HG03442 (cell line): Measurements from ENCODE around the gene PNO1.

ENCODE experiments used
- ATAC-seq: cut with Tn5 transposase; IDR thresholded peaks from one replicate; pipeline ENCODE4 v1.9.1; 2021; ENCODE audit warnings: mild to moderate bottlenecking, moderate library complexity; ENCODE audit not compliant: unreplicated experiment

PNO1 gene

GRCh38 chr2:68193144-68193543 lies 35.5 kb downstream of the PNO1 start:
- ATAC-seq: no peak

GRCh38 chr2:68193787-68194372 lies 36.2 kb downstream of the PNO1 start:
- ATAC-seq: no peak

GRCh38 chr2:68195096-68195495 lies 37.4 kb downstream of the PNO1 start:
- ATAC-seq: no peak

GRCh38 chr2:68196120-68196716 lies 38.5 kb downstream of the PNO1 start:
- no peak for ATAC-seq

- no peak for ATAC-seq
Observed at GRCh38 chr2:68200157-68200787, 42.6 kb downstream of the PNO1 start.

- peak; percentile 93 for ATAC-seq
Observed at GRCh38 chr2:68203587-68203986, 45.9 kb downstream of the PNO1 start.

GRCh38 chr2:68206793-68207192 lies 49.1 kb downstream of the PNO1 start:
- no peak for ATAC-seq

GRCh38 chr2:68214381-68214780 lies 56.7 kb downstream of the PNO1 start:
- ATAC-seq: peak; percentile 68

- ATAC-seq: peak; percentile 36
Observed at GRCh38 chr2:68216454-68217310, 59.0 kb downstream of the PNO1 start.

- ATAC-seq: no peak
Observed at GRCh38 chr2:68217729-68218128, 60.0 kb downstream of the PNO1 start.

- ATAC-seq: no peak
Observed at GRCh38 chr2:68218343-68218901, 60.7 kb downstream of the PNO1 start.

GRCh38 chr2:68222287-68222686 lies 64.6 kb downstream of the PNO1 start:
- no peak for ATAC-seq

GRCh38 chr2:68223419-68223818 lies 65.7 kb downstream of the PNO1 start:
- ATAC-seq: no peak

- peak; percentile 86 for ATAC-seq
Observed at GRCh38 chr2:68225119-68225632, 67.5 kb downstream of the PNO1 start.
